ES-I3 (cell line): Measurements from ENCODE around the gene PTPRE.

Experiments
- H3K36me3 ChIP-seq: 2 replicates; pipeline ENCODE4 v1.6.1; 2013; ENCODE audit warnings: mild to moderate bottlenecking, low read length, control low read depth, moderate library complexity; ENCODE audit not compliant: insufficient read depth
- H3K4me1 ChIP-seq: 2 replicates; pipeline ENCODE4 v1.6.1; 2013; ENCODE audit warnings: mild to moderate bottlenecking, control low read depth, low read length; ENCODE audit not compliant: insufficient read depth
- H3K9ac ChIP-seq: 2 replicates; pipeline ENCODE4 v1.6.1; 2013; ENCODE audit warnings: low read depth, mild to moderate bottlenecking, low read length, moderate library complexity
- H3K9me3 ChIP-seq: 2 replicates; pipeline ENCODE4 v1.6.1; 2013; ENCODE audit warnings: mild to moderate bottlenecking, low read length, moderate library complexity; ENCODE audit not compliant: control insufficient read depth, insufficient read depth

Gene PTPRE

DNA sequence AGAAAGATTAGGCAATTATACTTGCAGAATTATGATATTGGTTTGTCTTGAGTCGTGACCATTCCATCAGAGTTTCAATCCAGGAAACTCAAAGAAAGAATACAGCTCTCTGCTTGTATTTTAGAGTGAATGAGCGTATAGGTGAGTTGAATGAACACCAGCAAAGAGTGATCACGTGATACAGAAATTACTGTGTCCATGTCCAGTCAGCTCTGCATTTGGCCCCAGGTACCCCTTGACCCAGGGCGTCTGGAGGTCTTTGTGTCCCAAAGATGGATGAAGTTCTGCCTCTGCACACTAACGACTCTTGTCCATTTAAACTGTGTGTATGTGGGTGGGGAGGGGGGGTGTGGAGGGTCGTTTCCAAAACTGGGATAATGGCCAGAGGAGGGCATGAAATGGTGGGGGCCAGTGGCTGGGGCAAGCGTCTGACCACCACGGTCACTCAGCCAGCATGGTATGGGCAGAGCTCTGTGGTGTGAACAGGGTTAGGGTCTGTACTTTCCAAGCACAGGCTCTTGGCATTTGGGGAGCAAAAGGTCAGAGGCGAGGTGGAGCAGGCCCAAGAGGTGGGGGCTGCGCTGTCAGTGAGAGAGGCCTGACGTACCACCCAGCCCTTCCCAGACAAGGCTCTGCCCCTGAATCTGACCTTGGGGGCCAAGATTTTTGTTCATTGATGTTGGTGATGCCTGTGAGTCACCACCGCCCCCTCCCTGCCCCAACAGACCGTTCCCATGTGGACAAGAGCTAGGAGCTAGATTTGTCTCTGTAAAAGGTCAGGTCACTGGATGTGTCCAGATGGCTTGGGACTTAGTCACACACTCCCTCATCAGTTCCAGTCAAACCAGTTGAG, 1.4 kb downstream of the PTPRE start:
- Histone ChIP-seq H3K9ac (no peak overlapping the region), H3K36me3 (no peaks in the 10 kb centered on the region), H3K9me3 (no peaks in the 10 kb centered on the region), H3K4me1 (no peaks in the 10 kb centered on the region)

GRCh38 chr10:127908959-127909267, 2.0 kb downstream of the PTPRE start:
- no peaks in the 10 kb centered on the region for H3K9me3 ChIP-seq
- no peaks in the 10 kb centered on the region for H3K4me1 ChIP-seq
- no peaks in the 10 kb centered on the region for H3K36me3 ChIP-seq
- no peak overlapping the region for H3K9ac ChIP-seq

- Histone ChIP-seq H3K9me3 (no peaks in the 10 kb centered on the region), H3K4me1 (no peaks in the 10 kb centered on the region), H3K9ac (no peak overlapping the region), H3K36me3 (no peaks in the 10 kb centered on the region)
These were observed 3.0 kb downstream of the PTPRE start for GRCh38 chr10:127909716-127910463.

GRCh38 chr10:127910464-127910770, 3.5 kb downstream of the PTPRE start:
- H3K36me3 ChIP-seq, result no peaks in the 10 kb centered on the region
- no peak overlapping the region for H3K9ac ChIP-seq
- no peaks in the 10 kb centered on the region for H3K4me1 ChIP-seq
- no peaks in the 10 kb centered on the region for H3K9me3 ChIP-seq

DNA sequence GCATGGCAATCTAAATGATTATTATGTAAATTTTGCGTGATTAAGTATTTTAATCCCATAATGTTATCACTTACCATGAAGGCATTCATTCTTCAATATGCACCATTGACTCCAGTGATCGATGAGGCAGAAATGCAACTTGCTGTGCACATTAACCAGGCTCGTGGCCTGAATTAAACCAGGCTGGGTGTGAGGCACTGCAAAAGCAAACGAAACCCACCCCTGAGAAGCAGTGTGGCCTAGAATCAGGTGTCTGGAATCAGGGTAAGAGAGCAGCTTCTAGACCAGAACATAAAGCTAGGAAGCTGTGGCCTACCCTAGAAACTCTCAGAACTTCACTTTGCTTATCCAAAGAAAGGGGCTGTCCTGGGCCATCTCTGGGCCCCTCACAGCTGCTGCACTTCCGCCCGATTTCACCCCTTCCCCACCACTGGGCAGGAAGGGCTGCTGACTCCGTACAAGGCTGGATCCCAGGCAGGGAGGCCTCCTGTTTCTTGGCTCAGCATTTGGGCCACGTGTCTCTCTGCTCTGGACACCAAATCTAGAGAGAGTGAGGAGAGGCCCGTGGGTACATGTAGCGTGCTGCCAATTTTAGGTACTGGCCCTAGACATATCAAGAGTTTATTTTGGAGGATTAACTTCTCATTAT, 4.4 kb downstream of the PTPRE start:
- Histone ChIP-seq H3K4me1 (no peaks in the 10 kb centered on the region), H3K36me3 (no peaks in the 10 kb centered on the region), H3K9ac (no peak overlapping the region), H3K9me3 (no peaks in the 10 kb centered on the region)

- no peaks in the 10 kb centered on the region for H3K9me3 ChIP-seq
- no peaks in the 10 kb centered on the region for H3K4me1 ChIP-seq
- H3K36me3 ChIP-seq, result no peaks in the 10 kb centered on the region
- H3K9ac ChIP-seq, result no peak overlapping the region
These were observed 5.0 kb downstream of the PTPRE start for GRCh38 chr10:127911867-127912257.

DNA sequence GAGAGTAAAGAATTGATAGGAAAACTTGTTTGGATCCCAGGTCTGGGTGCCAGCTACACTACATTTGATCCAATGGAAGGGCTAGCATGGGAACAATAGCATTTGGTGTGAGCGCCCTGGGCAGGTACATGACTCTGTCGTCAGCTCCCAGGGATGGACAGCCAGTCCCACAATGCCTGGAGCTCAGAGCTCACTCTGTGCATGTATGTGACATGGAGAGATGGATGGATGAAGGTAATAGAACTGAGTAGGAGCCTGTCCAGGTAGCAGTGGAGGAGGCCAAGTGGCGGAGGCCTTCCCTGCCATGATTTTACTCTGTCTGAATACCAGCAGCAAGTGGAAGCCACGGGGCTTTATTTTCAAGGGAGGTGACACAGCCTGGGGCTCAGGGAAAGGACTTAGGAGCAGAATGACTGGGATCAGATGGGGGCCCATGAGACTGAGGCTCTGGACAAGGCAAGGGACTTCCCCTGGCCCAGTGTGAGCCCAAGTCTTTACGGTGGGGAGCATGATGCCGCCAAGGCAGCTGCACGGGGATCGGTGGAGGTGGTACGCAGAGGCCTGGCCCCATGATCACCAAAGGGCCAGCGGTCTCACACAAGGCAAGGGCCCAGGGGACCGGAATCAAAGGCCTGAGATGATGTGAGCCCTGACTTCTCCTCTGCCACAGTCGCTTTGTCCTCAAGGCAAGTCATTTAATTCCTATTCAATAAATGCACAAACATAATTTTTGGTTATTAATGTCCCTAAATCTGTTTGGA, 5.9 kb downstream of the PTPRE start:
- no peaks in the 10 kb centered on the region for H3K36me3 ChIP-seq
- no peak overlapping the region for H3K9ac ChIP-seq
- H3K4me1 ChIP-seq, result no peaks in the 10 kb centered on the region
- H3K9me3 ChIP-seq, result no peaks in the 10 kb centered on the region

GRCh38 chr10:127913368-127913759, 6.5 kb downstream of the PTPRE start:
- Histone ChIP-seq H3K9me3 (no peaks in the 10 kb centered on the region), H3K36me3 (no peaks in the 10 kb centered on the region), H3K9ac (no peak overlapping the region), H3K4me1 (no peaks in the 10 kb centered on the region)

DNA sequence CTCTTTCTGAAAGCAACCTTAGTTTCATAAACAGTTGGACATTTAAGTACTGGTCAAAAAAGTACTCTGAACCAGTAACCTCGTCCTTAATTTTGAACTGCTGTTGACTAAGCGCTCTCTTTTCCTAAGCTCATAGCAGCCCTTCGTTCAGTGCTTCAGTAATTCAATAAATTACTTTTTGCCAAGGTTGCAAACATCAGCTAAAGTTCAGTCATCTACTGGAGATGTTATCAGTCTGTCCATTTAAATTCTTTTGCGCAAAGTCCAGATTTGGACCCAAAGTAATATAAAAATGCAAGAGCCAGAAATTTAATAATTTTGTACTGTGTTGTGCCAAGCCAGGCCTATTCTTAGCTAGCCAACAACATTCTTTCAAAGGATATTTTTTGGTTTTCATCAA, 8.4 kb downstream of the PTPRE start:
- H3K9ac ChIP-seq, result no peak overlapping the region
- no peaks in the 10 kb centered on the region for H3K4me1 ChIP-seq
- H3K9me3 ChIP-seq, result no peaks in the 10 kb centered on the region
- no peaks in the 10 kb centered on the region for H3K36me3 ChIP-seq

- no peak overlapping the region for H3K9ac ChIP-seq
- H3K9me3 ChIP-seq, result no peaks in the 10 kb centered on the region
- no peaks in the 10 kb centered on the region for H3K36me3 ChIP-seq
- H3K4me1 ChIP-seq, result no peaks in the 10 kb centered on the region
These were observed 9.9 kb downstream of the PTPRE start for GRCh38 chr10:127916826-127917225.

GRCh38 chr10:127918572-127918971, 11.7 kb downstream of the PTPRE start:
- no peaks in the 10 kb centered on the region for H3K36me3 ChIP-seq
- no peaks in the 10 kb centered on the region for H3K4me1 ChIP-seq

GRCh38 chr10:127919418-127920271, 12.7 kb downstream of the PTPRE start:
- Histone ChIP-seq H3K9ac (no peak overlapping the region), H3K36me3 (no peaks in the 10 kb centered on the region), H3K4me1 (no peaks in the 10 kb centered on the region), H3K9me3 (no peaks in the 10 kb centered on the region)

More at GRCh38 chr10:127918572-127918971, 11.7 kb downstream of the PTPRE start:
- Histone ChIP-seq H3K9me3 (no peaks in the 10 kb centered on the region), H3K9ac (no peak overlapping the region)

DNA sequence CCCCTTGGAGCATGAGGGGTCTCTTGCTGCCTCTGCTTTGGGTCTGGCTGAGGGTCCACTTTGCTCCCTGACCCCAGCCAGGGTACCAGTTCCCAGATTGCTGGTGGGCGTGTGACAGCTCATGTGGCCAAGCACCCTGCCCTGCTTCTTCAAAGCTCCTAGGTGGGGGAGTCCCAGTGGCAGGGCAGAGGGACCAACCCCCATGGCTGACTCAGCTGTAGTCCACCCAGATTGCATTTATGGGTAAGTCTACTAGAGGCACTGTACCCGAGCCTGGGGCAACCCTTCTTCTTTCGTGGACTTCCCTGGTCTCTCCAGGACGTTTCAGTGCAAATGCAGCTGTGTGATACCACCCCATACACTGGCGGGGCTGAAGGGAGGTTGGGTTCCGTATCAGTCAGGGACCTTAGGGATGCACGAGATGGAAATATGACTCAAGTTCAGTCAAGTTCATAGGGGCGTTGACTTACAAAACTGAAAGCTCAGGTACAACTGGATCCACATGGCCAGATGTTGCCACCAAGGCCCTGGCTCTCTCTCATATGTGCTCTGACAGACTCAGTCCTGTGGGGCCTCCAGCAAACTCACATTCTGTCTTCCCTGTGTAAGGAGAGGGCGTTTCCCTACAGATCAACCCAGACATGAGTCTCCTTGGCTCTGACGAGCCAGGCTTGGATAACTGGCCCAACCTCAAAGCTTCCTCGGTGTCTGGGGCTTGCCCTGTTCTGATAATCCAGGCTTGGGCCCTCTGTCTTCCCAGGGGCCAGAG, 13.6 kb downstream of the PTPRE start:
- no peaks in the 10 kb centered on the region for H3K9me3 ChIP-seq
- no peaks in the 10 kb centered on the region for H3K4me1 ChIP-seq
- H3K36me3 ChIP-seq, result no peaks in the 10 kb centered on the region
- H3K9ac ChIP-seq, result no peak overlapping the region
